ENCODE data around the gene SMAD5. TPM values are rescaled to one million over a fixed set of nuclear protein-coding genes. Genes with fewer than 3 reads are reported as not detected.
A peak's percentile ranks its signal among the peaks of the same experiment; 100 is the strongest.

SMAD5 gene
- total and polyA plus RNA-seq, 2 experiments from 2014 or later: 34.4 to 68.8 TPM

- Histone ChIP-seq H3K36me3 (replicated peaks; ENCODE audit: insufficient read depth, low read depth) (no peaks in the 10 kb centered on the region), H3K4me2 (no peak overlapping the region), H3K9me3 (ENCODE audit: low read depth) (no peaks in the 10 kb centered on the region), H3K27me3 (no peaks in the 10 kb centered on the region), H3K9me2 (replicated peaks; ENCODE audit: insufficient read depth) (no peaks in the 10 kb centered on the region), H3K4me1 (ENCODE audit: insufficient read depth) (peaks cover 28% of the 10 kb centered on the region), H3K4me3 (no peak overlapping the region), H3K79me2 (no peaks in the 10 kb centered on the region), H3K27ac (no peak overlapping the region), H4K20me1 (ENCODE audit: insufficient read depth, poor library complexity, severe bottlenecking) (no peaks in the 10 kb centered on the region), H2AFZ (no peak overlapping the region)
- no peak for DNase-seq (ENCODE audit: low spot score)
- no peak for TF ChIP-seq EZH2 (IDR thresholded peaks at IDR 0.05; ENCODE audit: borderline replicate concordance)
- TF ChIP-seq CTCF (IDR thresholded peaks at IDR 0.05; ENCODE audit: poor library complexity): no peak
- TF ChIP-seq EZH2phosphoT487 (IDR thresholded peaks at IDR 0.05; ENCODE audit: low read depth, severe bottlenecking, unreplicated experiment): no peak
- 99% methylated on average over 3 of the region's 3 CpGs for WGBS (ENCODE audit: low lambda C conversion rate, missing lambda C conversion rate)
Measured at GRCh38 chr5:136127560-136127959, 5.1 kb upstream of the SMAD5 start.

- Histone ChIP-seq H3K27ac (peak overlapping the region; percentile 15), H3K4me2 (no peak overlapping the region), H4K20me1 (ENCODE audit: insufficient read depth, poor library complexity, severe bottlenecking) (no peaks in the 10 kb centered on the region), H3K9me2 (replicated peaks; ENCODE audit: insufficient read depth) (no peaks in the 10 kb centered on the region), H3K4me3 (no peak overlapping the region), H3K79me2 (no peaks in the 10 kb centered on the region), H3K4me1 (ENCODE audit: insufficient read depth) (peaks cover 23% of the 10 kb centered on the region), H3K9me3 (ENCODE audit: low read depth) (no peaks in the 10 kb centered on the region), H3K27me3 (no peaks in the 10 kb centered on the region), H2AFZ (no peak overlapping the region), H3K36me3 (replicated peaks; ENCODE audit: insufficient read depth, low read depth) (no peaks in the 10 kb centered on the region)
- 44% methylated on average over 4 of the region's 4 CpGs for WGBS (ENCODE audit: low lambda C conversion rate, missing lambda C conversion rate)
- no peak for DNase-seq (ENCODE audit: low spot score)
- no peak for TF ChIP-seq EZH2 (IDR thresholded peaks at IDR 0.05; ENCODE audit: borderline replicate concordance)
- no peak for TF ChIP-seq EZH2phosphoT487 (IDR thresholded peaks at IDR 0.05; ENCODE audit: low read depth, severe bottlenecking, unreplicated experiment)
- TF ChIP-seq CTCF (IDR thresholded peaks at IDR 0.05; ENCODE audit: poor library complexity): no peak
Measured at GRCh38 chr5:136128481-136128880, 4.2 kb upstream of the SMAD5 start.

- 95% methylated on average over 1 of the region's 1 CpG for WGBS (ENCODE audit: low lambda C conversion rate, missing lambda C conversion rate)
- no peak for DNase-seq (ENCODE audit: low spot score)
- Histone ChIP-seq H3K4me3 (no peak overlapping the region), H3K36me3 (replicated peaks; ENCODE audit: insufficient read depth, low read depth) (no peaks in the 10 kb centered on the region), H4K20me1 (ENCODE audit: insufficient read depth, poor library complexity, severe bottlenecking) (peaks cover 5% of the 10 kb centered on the region), H3K27me3 (no peaks in the 10 kb centered on the region), H3K4me2 (no peak overlapping the region), H3K9me2 (replicated peaks; ENCODE audit: insufficient read depth) (no peaks in the 10 kb centered on the region), H2AFZ (no peak overlapping the region), H3K79me2 (peaks cover 5% of the 10 kb centered on the region), H3K9me3 (ENCODE audit: low read depth) (no peaks in the 10 kb centered on the region), H3K4me1 (ENCODE audit: insufficient read depth) (peaks cover 21% of the 10 kb centered on the region), H3K27ac (no peak overlapping the region)
- TF ChIP-seq CTCF (IDR thresholded peaks at IDR 0.05; ENCODE audit: poor library complexity) (no peak), EZH2phosphoT487 (IDR thresholded peaks at IDR 0.05; ENCODE audit: low read depth, severe bottlenecking, unreplicated experiment) (no peak), EZH2 (IDR thresholded peaks at IDR 0.05; ENCODE audit: borderline replicate concordance) (no peak)
Measured at GRCh38 chr5:136129445-136129844, 3.2 kb upstream of the SMAD5 start.

- no peak for TF ChIP-seq EZH2phosphoT487 (IDR thresholded peaks at IDR 0.05; ENCODE audit: low read depth, severe bottlenecking, unreplicated experiment)
- TF ChIP-seq EZH2 (IDR thresholded peaks at IDR 0.05; ENCODE audit: borderline replicate concordance): no peak
- no peak for TF ChIP-seq CTCF (IDR thresholded peaks at IDR 0.05; ENCODE audit: poor library complexity)
- Histone ChIP-seq H3K4me1 (ENCODE audit: insufficient read depth) (peaks cover 31% of the 10 kb centered on the region), H2AFZ (no peak overlapping the region)
Measured at GRCh38 chr5:136130581-136130980, 2.1 kb upstream of the SMAD5 start.

More at GRCh38 chr5:136130581-136130980, 2.1 kb upstream of the SMAD5 start:
- Histone ChIP-seq H3K9me2 (replicated peaks; ENCODE audit: insufficient read depth) (no peaks in the 10 kb centered on the region), H3K4me3 (no peak overlapping the region), H3K36me3 (replicated peaks; ENCODE audit: insufficient read depth, low read depth) (no peaks in the 10 kb centered on the region), H3K27me3 (no peaks in the 10 kb centered on the region), H3K79me2 (peaks cover 17% of the 10 kb centered on the region), H3K4me2 (no peak overlapping the region), H3K27ac (peak overlapping the region; percentile 10), H3K9me3 (ENCODE audit: low read depth) (no peaks in the 10 kb centered on the region), H4K20me1 (ENCODE audit: insufficient read depth, poor library complexity, severe bottlenecking) (peaks cover 16% of the 10 kb centered on the region)
- no peak for DNase-seq (ENCODE audit: low spot score)
- WGBS (ENCODE audit: low lambda C conversion rate, missing lambda C conversion rate): 73% methylated on average over 2 of the region's 2 CpGs
